ENCODE measurements around the gene MRPL19. TPM values are rescaled to one million over a fixed set of nuclear protein-coding genes. Genes with fewer than 3 reads are reported as not detected.
"Not testable (repeated sequence)": the region's sequence is repeated elsewhere in the genome, so short reads cannot be mapped to it uniquely, and the experiment has no call there.

The MRPL19 gene
- total RNA-seq, 2 donors from 2014 or later = 36.0 to 42.4 TPM

GRCh38 chr2:75710577-75711253, 64.1 kb downstream of the MRPL19 start, which contains the start of gene GCFC2:
Gene GCFC2, minus strand, starts transcription at chr2:75710915. Its CDS starts 60 bp downstream, at chr2:75710855.
- ATAC-seq (ENCODE audit: insufficient number of reproducible peaks, low FRiP score, low read depth) (peak; percentile 93), DNase-seq (ENCODE audit: low spot score) (peak; percentile 71)
- Histone ChIP-seq H3K4me1 (ENCODE audit: control insufficient read depth in 1 of 2, low read depth in 2 of 2) (peaks cover 6 to 17% of the 10 kb centered on the region in 2 donors), H3K9me3 (no peaks in the 10 kb centered on the region), H3K36me3 (no peaks in the 10 kb centered on the region), H3K27ac (peak within 1 kb of the TSS; percentile 79 to 84), H3K4me3 (peak within 1 kb of the TSS; percentile 87), H3K27me3 (replicated peaks; ENCODE audit: insufficient read depth) (no peaks in the 10 kb centered on the region)
- TF ChIP-seq CTCF (IDR thresholded peaks at IDR 0.05) = peak; percentile 31

- not testable (repeated sequence) for ATAC-seq (ENCODE audit: insufficient number of reproducible peaks, low FRiP score, low read depth); H3K9me3 ChIP-seq; DNase-seq (ENCODE audit: low spot score); H3K36me3 ChIP-seq; H3K27ac ChIP-seq; H3K27me3 ChIP-seq (replicated peaks; ENCODE audit: insufficient read depth); H3K4me3 ChIP-seq
- peaks cover 6 to 17% of the 10 kb centered on the region in 2 donors for H3K4me1 ChIP-seq (ENCODE audit: control insufficient read depth in 1 of 2, low read depth in 2 of 2)
These were observed 65.0 kb downstream of the MRPL19 start for GRCh38 chr2:75711590-75711989.

- Histone ChIP-seq H3K36me3 (no peaks in the 10 kb centered on the region), H3K27me3 (replicated peaks; ENCODE audit: insufficient read depth) (no peaks in the 10 kb centered on the region), H3K9me3 (no peaks in the 10 kb centered on the region), H3K4me1 (ENCODE audit: control insufficient read depth in 1 of 2, low read depth in 2 of 2) (peaks cover 0 to under 1% of the 10 kb centered on the region in 2 donors), H3K27ac (no peak overlapping the region), H3K4me3 (no peak overlapping the region)
- DNase-seq (ENCODE audit: low spot score) (no peak), ATAC-seq (ENCODE audit: insufficient number of reproducible peaks, low FRiP score, low read depth) (no peak)
- TF ChIP-seq CTCF (IDR thresholded peaks at IDR 0.05) = no peak
These were observed 69.8 kb downstream of the MRPL19 start for GRCh38 chr2:75716406-75716805.

- no peaks in the 10 kb centered on the region for H3K9me3 ChIP-seq
- DNase-seq (ENCODE audit: low spot score) (no peak), ATAC-seq (ENCODE audit: insufficient number of reproducible peaks, low FRiP score, low read depth) (no peak)
- H3K27me3 ChIP-seq (replicated peaks; ENCODE audit: insufficient read depth) = no peaks in the 10 kb centered on the region
- no peak for TF ChIP-seq CTCF (IDR thresholded peaks at IDR 0.05)
- no peak overlapping the region for H3K4me3 ChIP-seq
- no peaks in the 10 kb centered on the region for H3K4me1 ChIP-seq (ENCODE audit: control insufficient read depth in 1 of 2, low read depth in 2 of 2)
- H3K36me3 ChIP-seq = no peaks in the 10 kb centered on the region
- H3K27ac ChIP-seq = no peak overlapping the region
These were observed 73.0 kb downstream of the MRPL19 start for GRCh38 chr2:75719616-75720015.

GRCh38 chr2:75720525-75720924, 73.9 kb downstream of the MRPL19 start:
- no peak for ATAC-seq (ENCODE audit: insufficient number of reproducible peaks, low FRiP score, low read depth)
- H3K27ac ChIP-seq = no peak overlapping the region
- no peaks in the 10 kb centered on the region for H3K9me3 ChIP-seq
- H3K4me3 ChIP-seq = no peak overlapping the region
- H3K27me3 ChIP-seq (replicated peaks; ENCODE audit: insufficient read depth) = no peaks in the 10 kb centered on the region
- TF ChIP-seq CTCF (IDR thresholded peaks at IDR 0.05) = no peak
- H3K4me1 ChIP-seq (ENCODE audit: control insufficient read depth in 1 of 2, low read depth in 2 of 2) = no peaks in the 10 kb centered on the region
- no peaks in the 10 kb centered on the region for H3K36me3 ChIP-seq
- no peak for DNase-seq (ENCODE audit: low spot score)

- H3K9me3 ChIP-seq = no peaks in the 10 kb centered on the region
- DNase-seq (ENCODE audit: low spot score) (no peak), ATAC-seq (ENCODE audit: insufficient number of reproducible peaks, low FRiP score, low read depth) (no peak)
- H3K4me1 ChIP-seq (ENCODE audit: control insufficient read depth in 1 of 2, low read depth in 2 of 2) = no peaks in the 10 kb centered on the region
- no peaks in the 10 kb centered on the region for H3K27me3 ChIP-seq (replicated peaks; ENCODE audit: insufficient read depth)
- TF ChIP-seq CTCF (IDR thresholded peaks at IDR 0.05) = no peak
- no peak overlapping the region for H3K4me3 ChIP-seq
- H3K36me3 ChIP-seq = no peaks in the 10 kb centered on the region
- no peak overlapping the region for H3K27ac ChIP-seq
These were observed 76.1 kb downstream of the MRPL19 start for GRCh38 chr2:75722687-75723086.

All from thoracic aorta (tissue), 2 donors.